Stimulated activated CD4-positive, alpha-beta T cell treated with anti-CD3 and anti-CD28 coated beads, TNF-alpha, amount 100 ng/mL, for 24 hours (primary cell): ENCODE measurements around the gene C14orf93.
"Not testable (repeated sequence)": the region's sequence is repeated elsewhere in the genome, so short reads cannot be mapped to it uniquely, and the experiment has no call there.

ENCODE experiments used
- DNase-seq, 3 experiments: peaks; one replicate each; pipeline ENCODE4 v3.0.0-alpha.2; 2020; ENCODE audit warnings: low read depth in 3 of 3

Gene C14orf93

GRCh38 chr14:22973217-22974032 is 36.5 kb downstream of the C14orf93 start:
- no peak for DNase-seq

GRCh38 chr14:22972313-22972930 is 37.5 kb downstream of the C14orf93 start:
- no peak for DNase-seq

- no peak for DNase-seq
These were observed 38.8 kb downstream of the C14orf93 start for GRCh38 chr14:22971152-22971551.

- DNase-seq: no peak
These were observed 43.1 kb downstream of the C14orf93 start for GRCh38 chr14:22966783-22967269.

- not testable (repeated sequence) for DNase-seq
These were observed 43.8 kb downstream of the C14orf93 start for GRCh38 chr14:22965916-22966782.

GRCh38 chr14:22962061-22962676 is 47.8 kb downstream of the C14orf93 start:
- no peak for DNase-seq

- DNase-seq: no peak
These were observed 54.0 kb downstream of the C14orf93 start for GRCh38 chr14:22955702-22956569.

GRCh38 chr14:22952418-22952817 is 57.5 kb downstream of the C14orf93 start:
- no peak for DNase-seq

- DNase-seq: not testable (repeated sequence)
These were observed 58.1 kb downstream of the C14orf93 start for GRCh38 chr14:22951795-22952194.

GRCh38 chr14:22945642-22946041 is 64.3 kb downstream of the C14orf93 start:
- DNase-seq: no peak

GRCh38 chr14:22939684-22940083 is 70.3 kb downstream of the C14orf93 start:
- no peak for DNase-seq
